Hippocampal formation (tissue), 2 donors: Measurements from ENCODE around the gene ZNF436.
"Not testable (repeated sequence)": the region's sequence is repeated elsewhere in the genome, so short reads cannot be mapped to it uniquely, and the experiment has no call there.

Source experiments
- DNase-seq, 2 donors: peaks; one replicate each; lab custom pipeline; 2025; lab: John Stamatoyannopoulos, UW

The ZNF436 gene

DNA sequence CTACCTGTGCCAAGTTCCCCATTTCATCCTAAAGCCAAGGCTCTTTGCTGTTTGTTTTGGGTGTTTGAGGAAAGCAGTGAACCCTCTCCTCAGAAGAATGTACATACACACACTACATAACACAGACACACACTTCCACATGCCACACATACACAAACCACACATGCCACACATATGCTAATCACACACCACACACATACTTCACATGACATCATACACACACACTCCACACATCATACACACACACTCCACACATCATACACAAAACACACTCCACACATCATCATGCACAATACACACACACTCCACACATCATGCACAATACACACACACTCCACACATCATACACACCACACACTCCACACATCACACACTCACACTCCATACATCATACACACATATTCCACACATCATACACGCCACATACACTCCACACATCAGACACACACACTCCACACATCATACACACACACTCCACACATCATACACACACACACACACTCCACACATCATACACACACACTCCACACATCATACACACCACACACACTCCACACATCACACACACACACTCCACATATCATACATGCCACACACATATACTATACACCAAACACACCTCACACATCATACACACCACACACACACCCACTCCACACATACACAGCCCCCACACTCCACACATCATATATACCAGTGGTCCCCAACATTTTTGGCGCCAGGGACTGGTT lies 22.7 kb upstream of the ZNF436 start:
- no peak for DNase-seq

- no peak for DNase-seq
These were observed 20.2 kb upstream of the ZNF436 start for GRCh38 chr1:23389837-23390321.

DNA sequence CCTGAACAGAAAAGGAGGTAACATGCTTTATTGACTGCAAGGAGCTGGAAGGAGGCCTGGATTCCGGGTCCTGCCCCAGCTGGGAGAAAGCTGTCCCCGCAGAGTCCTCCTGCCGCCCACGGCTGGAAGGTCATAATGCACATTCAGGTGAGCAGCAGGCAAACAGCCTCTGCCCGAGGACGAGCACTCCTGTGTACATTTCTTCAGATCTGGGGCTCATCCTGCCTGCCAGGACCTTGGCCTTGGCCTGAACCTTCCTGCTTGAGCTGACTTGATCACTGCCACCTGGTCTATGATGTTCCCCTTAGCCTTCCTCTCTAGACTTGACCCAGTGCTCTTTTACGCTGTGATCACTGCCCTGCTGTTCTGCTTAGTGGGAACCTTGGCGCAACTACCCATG lies 17.9 kb upstream of the ZNF436 start:
- no peak for DNase-seq

GRCh38 chr1:23385119-23385621 lies 15.5 kb upstream of the ZNF436 start:
- DNase-seq = no peak

DNA sequence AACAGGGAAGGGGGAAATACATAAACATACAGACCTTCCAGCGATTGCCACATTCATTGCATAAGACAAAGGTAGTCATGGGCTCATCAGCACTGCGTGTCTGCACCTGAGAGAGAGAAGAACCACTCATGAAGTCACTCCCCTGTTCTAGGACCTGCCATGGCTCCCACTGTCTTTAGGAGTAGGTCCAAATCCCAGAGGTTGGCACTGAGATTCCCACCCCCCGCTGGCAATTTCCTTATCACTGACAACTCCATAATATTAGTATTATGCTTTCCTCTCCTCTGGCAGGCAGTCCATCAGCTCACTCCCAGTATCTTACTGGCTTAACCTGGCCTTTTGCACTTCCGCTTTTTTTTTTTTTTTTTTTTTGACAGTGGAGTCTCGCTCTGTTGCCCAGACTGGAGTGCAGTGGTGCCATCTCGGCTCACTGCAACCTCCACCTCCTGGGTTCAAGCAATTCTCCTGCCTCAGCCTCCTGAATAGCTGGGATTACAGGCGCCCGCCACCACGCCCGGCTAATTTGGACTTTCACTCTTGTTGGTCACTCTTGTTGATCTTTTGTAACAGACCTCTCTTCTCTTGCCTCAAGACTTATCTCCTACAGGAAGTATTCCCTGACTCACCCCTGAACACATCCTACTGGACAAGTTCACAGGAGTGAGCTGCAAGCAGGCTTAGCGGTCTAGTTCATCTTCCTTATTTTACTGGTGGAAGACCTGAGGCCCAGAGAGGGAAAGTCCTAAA lies 14.8 kb upstream of the ZNF436 start:
- DNase-seq = no peak

DNA sequence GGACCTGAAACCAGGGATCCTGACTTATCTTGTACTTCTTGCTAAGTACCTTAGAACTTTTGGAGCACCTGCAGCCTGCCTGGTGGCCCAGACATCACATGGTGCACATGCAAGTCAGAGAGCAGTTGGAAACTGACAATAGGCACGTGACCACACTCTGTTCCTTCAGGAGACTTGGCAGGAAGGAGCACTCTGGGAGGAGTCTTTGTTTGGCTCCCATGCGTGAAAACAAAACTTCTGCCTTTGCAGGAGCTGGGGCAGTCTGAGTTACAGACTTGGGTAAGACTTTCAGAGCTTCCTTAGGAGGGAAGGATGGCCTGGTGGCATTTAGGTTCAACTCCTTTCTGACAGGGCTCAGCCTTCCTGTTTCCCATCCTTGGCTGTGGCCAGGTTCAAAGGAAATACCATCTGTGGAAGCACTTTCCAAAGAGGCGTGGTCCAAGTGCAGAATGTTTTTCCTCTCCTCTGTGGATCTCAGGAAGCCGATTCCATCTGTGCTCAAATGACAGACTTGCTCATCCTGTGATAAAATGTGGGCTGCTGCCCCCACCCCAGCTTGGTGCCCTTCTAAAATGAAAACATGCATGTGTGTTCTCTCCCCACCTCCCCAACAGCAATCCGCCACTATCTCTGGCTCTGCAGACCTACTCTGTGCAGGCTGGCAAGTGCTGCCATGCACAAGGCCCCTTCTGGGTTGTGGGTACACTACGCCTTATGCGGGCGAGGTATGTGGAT lies 14.1 kb upstream of the ZNF436 start:
- DNase-seq = no peak

DNA sequence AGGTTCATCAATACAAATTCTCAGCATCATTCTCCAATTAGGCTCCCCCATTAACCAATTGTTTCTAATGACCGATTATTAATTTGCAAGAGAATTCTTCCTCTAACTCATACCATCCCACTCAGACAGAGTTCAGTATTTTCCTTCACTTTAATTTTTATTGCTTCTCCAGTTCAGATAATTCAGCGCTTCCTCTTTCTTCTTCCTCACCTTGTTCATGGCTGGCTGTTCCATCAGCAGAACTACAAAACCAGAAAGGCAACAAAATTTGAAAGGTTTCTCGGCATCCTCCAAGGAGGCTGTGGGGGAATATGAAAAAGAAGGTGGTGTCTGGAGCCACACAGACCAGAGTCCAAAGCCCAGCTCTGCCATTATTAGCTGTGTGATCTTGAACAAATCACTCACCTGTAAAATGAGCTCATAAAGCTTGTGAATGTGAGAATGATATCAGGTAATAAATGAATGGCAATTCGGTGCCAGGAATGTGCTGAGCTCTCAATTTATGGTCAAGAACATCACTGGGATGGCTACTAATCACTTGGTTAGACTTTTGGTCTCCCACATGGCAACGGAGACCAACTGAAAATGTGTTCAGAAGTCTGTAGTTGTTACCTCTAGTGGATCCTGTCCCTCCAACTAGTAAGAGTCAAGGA lies 11.7 kb upstream of the ZNF436 start:
- DNase-seq = no peak

- DNase-seq = no peak
These were observed 11.1 kb upstream of the ZNF436 start for GRCh38 chr1:23380719-23381118.

DNA sequence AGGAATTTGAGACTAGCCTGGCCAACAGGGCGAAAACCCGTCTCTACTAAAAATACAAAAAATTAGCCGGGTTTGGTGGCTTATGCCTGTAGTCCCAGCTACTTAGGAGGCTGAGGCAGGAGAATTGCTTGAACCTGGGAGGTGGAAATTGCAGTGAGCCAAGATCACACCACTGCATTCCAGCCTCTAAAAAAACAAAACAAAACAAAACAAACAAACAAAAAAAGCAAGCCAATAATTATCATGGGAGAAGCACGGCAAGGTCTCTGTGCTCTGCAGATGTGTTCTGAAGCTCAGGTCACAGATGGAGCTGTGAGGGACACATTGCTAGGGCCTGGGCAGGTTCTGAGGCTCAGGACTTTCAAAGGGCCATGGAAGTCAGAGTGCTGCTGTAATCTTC lies 10.6 kb upstream of the ZNF436 start:
- DNase-seq = not testable (repeated sequence)

DNA sequence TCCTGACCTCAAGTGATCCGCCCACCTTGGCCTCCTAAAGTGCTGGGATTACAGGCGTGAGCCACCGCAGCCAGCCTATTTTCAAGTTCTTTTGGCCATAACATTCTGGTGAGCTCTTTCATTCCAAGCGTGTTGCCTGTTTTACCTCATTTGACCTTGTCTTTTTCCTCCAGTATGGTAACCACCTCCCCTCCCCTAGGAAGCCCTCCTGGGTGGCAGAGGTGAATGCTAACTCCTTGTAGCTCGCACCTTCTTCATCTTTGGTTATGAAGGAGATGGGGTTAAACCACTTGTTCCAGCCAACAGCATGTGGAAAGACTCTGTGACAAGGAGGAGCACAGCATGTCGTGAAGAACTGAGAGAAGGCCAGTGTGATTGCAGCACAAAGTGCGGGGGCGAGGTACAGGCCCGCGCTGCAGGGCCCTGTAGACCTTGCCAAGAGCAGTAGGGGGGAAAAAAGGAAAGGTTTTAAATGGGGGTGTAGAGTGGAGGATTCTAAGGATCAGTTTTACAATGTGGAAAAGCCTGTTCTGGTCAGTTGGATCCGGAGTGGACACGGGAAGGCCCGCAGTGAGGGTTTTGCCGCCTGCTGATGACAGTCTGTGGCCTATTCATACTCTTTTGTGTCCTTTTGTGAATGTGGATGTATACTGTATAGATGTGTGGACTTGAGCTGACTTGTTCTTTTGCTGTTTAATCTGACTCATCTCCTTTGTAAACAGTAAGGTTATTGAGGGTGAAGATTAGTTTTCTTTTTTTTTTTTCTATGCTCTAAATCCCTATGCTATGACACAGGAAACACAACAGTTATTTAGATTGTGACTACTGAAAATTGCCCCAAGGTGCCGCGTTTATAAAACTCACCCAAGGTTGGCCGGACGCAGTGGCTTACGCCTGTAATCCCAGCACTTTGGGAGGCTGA lies 7.5 kb upstream of the ZNF436 start:
- no peak for DNase-seq

GRCh38 chr1:23374079-23374735 lies 4.6 kb upstream of the ZNF436 start:
- not testable (repeated sequence) for DNase-seq

- no peak for DNase-seq
These were observed 2.6 kb upstream of the ZNF436 start for GRCh38 chr1:23371987-23372880.

DNA sequence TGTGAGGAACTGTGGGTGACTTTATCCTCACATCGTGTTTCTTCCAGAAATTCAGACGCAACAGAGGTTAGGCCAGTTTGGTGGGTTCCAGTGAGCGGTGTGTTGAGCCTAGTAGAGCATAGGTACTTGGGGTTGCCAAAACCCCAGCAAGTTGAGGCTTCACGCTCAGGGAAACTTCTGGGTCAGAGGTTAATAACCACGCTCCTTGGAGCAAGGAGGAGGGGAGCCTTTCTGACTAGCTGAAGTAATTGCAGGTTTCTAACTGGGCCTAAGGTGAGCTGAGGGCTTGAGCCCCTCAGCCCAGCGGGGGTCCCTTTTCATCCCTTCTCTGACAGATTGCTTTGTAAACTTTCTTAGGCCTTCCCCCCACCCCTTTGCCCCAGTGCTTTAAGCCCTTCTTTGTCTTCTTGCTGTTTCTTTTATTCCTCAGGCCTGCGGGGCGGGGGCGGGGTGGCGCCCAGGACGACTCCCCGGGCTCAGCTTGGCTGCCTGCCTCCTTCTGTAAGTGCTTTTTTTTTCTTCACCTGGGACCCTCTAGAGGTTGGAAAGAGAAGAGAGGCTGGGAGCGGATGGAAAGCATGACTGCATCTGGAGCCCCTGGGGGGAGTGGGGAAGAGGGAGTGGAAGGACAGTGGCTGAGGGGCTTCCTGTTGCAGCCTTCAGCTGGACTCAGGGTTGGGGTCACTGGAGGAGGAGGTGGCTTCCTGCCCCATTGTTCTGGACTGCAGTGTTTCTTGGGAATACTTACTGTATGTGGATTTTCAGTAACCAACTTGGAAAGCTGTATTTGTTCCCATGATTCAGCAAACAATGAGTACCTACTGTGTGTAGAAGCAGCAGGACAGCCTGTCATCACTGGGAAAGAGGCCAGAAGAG lies 1.3 kb upstream of the ZNF436 start:
- no peak for DNase-seq

DNA sequence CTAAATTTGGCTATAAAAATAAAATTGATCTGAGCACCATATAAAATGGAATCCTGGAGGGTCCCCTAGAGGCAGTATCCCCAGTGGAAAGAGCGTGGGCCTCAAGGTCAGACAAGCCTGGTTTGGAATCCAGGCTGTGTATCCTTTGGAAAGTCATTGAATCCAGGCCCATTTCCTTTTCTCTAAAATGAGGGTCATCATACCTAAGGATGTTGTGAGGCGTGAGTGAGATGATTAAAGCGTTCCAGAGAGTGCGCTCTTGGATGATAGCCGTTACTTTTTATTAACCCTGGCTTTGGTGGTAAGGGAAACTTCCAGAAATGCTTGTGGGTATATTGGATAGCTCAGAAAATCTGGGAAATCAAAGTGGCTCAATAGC lies 683 bp upstream of the ZNF436 start:
- DNase-seq = no peak

GRCh38 chr1:23368562-23369334 lies 888 bp downstream of the ZNF436 start:
- DNase-seq = peak; percentile 78 to 83

GRCh38 chr1:23367791-23368561 lies 1.7 kb downstream of the ZNF436 start:
- peak; percentile 99 for DNase-seq

DNA sequence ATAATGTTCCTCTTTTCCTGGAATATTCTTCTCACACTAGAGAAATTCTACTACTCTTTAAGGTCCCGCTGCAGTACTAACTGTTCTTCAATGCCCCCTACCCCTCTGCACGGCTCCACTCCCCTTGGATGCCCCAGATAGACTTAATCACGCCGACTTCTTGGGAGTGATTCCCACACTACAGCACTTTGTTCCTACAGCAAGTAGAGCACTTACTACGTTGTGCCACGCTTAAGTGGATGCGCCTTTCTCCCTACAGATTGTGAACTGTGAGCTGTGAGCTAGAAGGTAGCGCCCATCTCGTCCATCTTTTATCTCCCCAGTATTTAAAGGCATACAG lies 2.2 kb downstream of the ZNF436 start:
- no peak for DNase-seq
